Muscle layer of duodenum (tissue), 2 donors: ENCODE results near the gene GRIK5.

Source experiments
- H3K27ac ChIP-seq: one replicate; pipeline ENCODE4 v1.7.0; 2013; ENCODE audit warnings: mild to moderate bottlenecking, low read length
- H3K27me3 ChIP-seq: one replicate; pipeline ENCODE4 v1.7.0; 2013; ENCODE audit warnings: low read depth, mild to moderate bottlenecking, control low read depth, low read length
- H3K36me3 ChIP-seq, 2 donors: one replicate each; pipeline ENCODE4 v1.7.0; 2013; ENCODE audit warnings: low read length in 2 of 2, control low read depth in 1 of 2, mild to moderate bottlenecking in 1 of 2; ENCODE audit not compliant: insufficient read depth in 2 of 2, control insufficient read depth in 1 of 2
- H3K4me1 ChIP-seq, 2 donors: one replicate each; pipeline ENCODE4 v1.7.0; 2013; ENCODE audit warnings: low read length in 2 of 2, mild to moderate bottlenecking in 2 of 2, control low read depth in 1 of 2, moderate library complexity in 1 of 2; ENCODE audit not compliant: insufficient read depth in 2 of 2, control insufficient read depth in 1 of 2
- H3K4me3 ChIP-seq, 2 donors: one replicate each; pipeline ENCODE4 v1.7.0; 2013; ENCODE audit warnings: low read length in 2 of 2, low read depth in 1 of 2, mild to moderate bottlenecking in 1 of 2
- H3K9me3 ChIP-seq, 2 donors: one replicate each; pipeline ENCODE4 v1.7.0; 2013; ENCODE audit warnings: low read length in 2 of 2, control low read depth in 1 of 2, mild to moderate bottlenecking in 1 of 2; ENCODE audit not compliant: control insufficient read depth in 1 of 2
- donor health status: healthy.

Gene GRIK5

GRCh38 chr19:41956621-41957020, 113.4 kb downstream of the GRIK5 start:
- no peaks in the 10 kb centered on the region for H3K27me3 ChIP-seq
- H3K9me3 ChIP-seq, result no peaks in the 10 kb centered on the region
- no peak overlapping the region for H3K27ac ChIP-seq
- H3K36me3 ChIP-seq, result peaks cover 0 to 14% of the 10 kb centered on the region in 2 donors
- no peak overlapping the region for H3K4me3 ChIP-seq
- peaks cover 12 to 16% of the 10 kb centered on the region in 2 donors for H3K4me1 ChIP-seq

GRCh38 chr19:41955521-41955920, 114.5 kb downstream of the GRIK5 start:
- Histone ChIP-seq H3K4me1 (peaks cover 12 to 16% of the 10 kb centered on the region in 2 donors), H3K27me3 (no peaks in the 10 kb centered on the region), H3K36me3 (peaks cover 0 to 14% of the 10 kb centered on the region in 2 donors), H3K9me3 (no peaks in the 10 kb centered on the region), H3K27ac (no peak overlapping the region), H3K4me3 (no peak overlapping the region)

GRCh38 chr19:41951686-41952172, 118.3 kb downstream of the GRIK5 start:
- H3K4me1 ChIP-seq, result no peaks in the 10 kb centered on the region
- peaks cover 0 to 13% of the 10 kb centered on the region in 2 donors for H3K36me3 ChIP-seq
- H3K9me3 ChIP-seq, result no peaks in the 10 kb centered on the region
- H3K4me3 ChIP-seq, result no peak overlapping the region
- H3K27ac ChIP-seq, result no peak overlapping the region
- H3K27me3 ChIP-seq, result no peaks in the 10 kb centered on the region
